Parathyroid adenoma (tissue), 2 donors: ENCODE data around the gene ATG4A.

Experiments used
- H2AFZ ChIP-seq: fragments of 300-600 bp; sonication (generic); one replicate; pipeline ENCODE4 v1.7.0; 2017; ENCODE audit warnings: antibody characterized with exemption, mild to moderate bottlenecking
- H3K27ac ChIP-seq: fragments of 300-600 bp; sonication (generic); one replicate; pipeline ENCODE4 v1.7.0; 2017
- H3K27me3 ChIP-seq: fragments of 300-600 bp; sonication (generic); one replicate; pipeline ENCODE4 v1.7.0; 2017; ENCODE audit warnings: low read length; ENCODE audit not compliant: control insufficient read depth, insufficient read depth
- H3K36me3 ChIP-seq: fragments of 300-600 bp; sonication (generic); one replicate; pipeline ENCODE4 v1.7.0; 2017; ENCODE audit warnings: low read length; ENCODE audit not compliant: control insufficient read depth, insufficient read depth
- H3K4me1 ChIP-seq: fragments of 300-600 bp; sonication (generic); one replicate; pipeline ENCODE4 v1.7.0; 2017; ENCODE audit warnings: control low read depth
- H3K4me2 ChIP-seq: fragments of 300-600 bp; sonication (generic); one replicate; pipeline ENCODE4 v1.7.0; 2017; ENCODE audit warnings: low read length
- H3K4me3 ChIP-seq: fragments of 300-600 bp; sonication (generic); one replicate; pipeline ENCODE4 v1.7.0; 2017; ENCODE audit warnings: low read depth, low read length
- H3K79me2 ChIP-seq: fragments of 300-600 bp; sonication (generic); one replicate; pipeline ENCODE4 v1.7.0; 2017; ENCODE audit warnings: control low read depth
- H3K9ac ChIP-seq: fragments of 300-600 bp; sonication (generic); one replicate; pipeline ENCODE4 v1.7.0; 2017; ENCODE audit warnings: mild to moderate bottlenecking
- H3K9me3 ChIP-seq: fragments of 300-600 bp; sonication (generic); one replicate; pipeline ENCODE4 v1.7.0; 2017; ENCODE audit warnings: low read length; ENCODE audit not compliant: control insufficient read depth
- CTCF ChIP-seq: fragments of 300-600 bp; sonication (generic); IDR thresholded peaks from one replicate; pipeline ENCODE4 v1.7.0; 2017; ENCODE audit warnings: antibody characterized with exemption, mild to moderate bottlenecking
- donor health status: primary hyperparathyroidism.

ATG4A gene

GRCh38 chrX:108114541-108114940 lies 23.0 kb downstream of the ATG4A start:
- Histone ChIP-seq H3K9ac (no peak overlapping the region), H3K9me3 (no peaks in the 10 kb centered on the region), H3K79me2 (no peaks in the 10 kb centered on the region), H2AFZ (no peak overlapping the region), H3K27me3 (no peaks in the 10 kb centered on the region), H3K4me2 (no peak overlapping the region), H3K27ac (no peak overlapping the region), H3K4me3 (no peak overlapping the region), H3K4me1 (no peaks in the 10 kb centered on the region), H3K36me3 (no peaks in the 10 kb centered on the region)
- TF ChIP-seq CTCF = no peak

- no peak overlapping the region for H2AFZ ChIP-seq
- H3K27me3 ChIP-seq = no peaks in the 10 kb centered on the region
- H3K27ac ChIP-seq = no peak overlapping the region
- H3K4me1 ChIP-seq = no peaks in the 10 kb centered on the region
- no peak overlapping the region for H3K4me2 ChIP-seq
- H3K36me3 ChIP-seq = no peaks in the 10 kb centered on the region
- no peaks in the 10 kb centered on the region for H3K79me2 ChIP-seq
- no peak for TF ChIP-seq CTCF
- H3K4me3 ChIP-seq = no peak overlapping the region
- H3K9ac ChIP-seq = no peak overlapping the region
- no peaks in the 10 kb centered on the region for H3K9me3 ChIP-seq
Observed at GRCh38 chrX:108117988-108118387, 26.4 kb downstream of the ATG4A start.

GRCh38 chrX:108121291-108121690 lies 29.7 kb downstream of the ATG4A start:
- no peaks in the 10 kb centered on the region for H3K79me2 ChIP-seq
- no peaks in the 10 kb centered on the region for H3K36me3 ChIP-seq
- H3K9ac ChIP-seq = no peak overlapping the region
- H3K4me2 ChIP-seq = no peak overlapping the region
- H3K27ac ChIP-seq = no peak overlapping the region
- H3K4me3 ChIP-seq = no peak overlapping the region
- H3K27me3 ChIP-seq = no peaks in the 10 kb centered on the region
- no peaks in the 10 kb centered on the region for H3K4me1 ChIP-seq
- no peaks in the 10 kb centered on the region for H3K9me3 ChIP-seq
- no peak overlapping the region for H2AFZ ChIP-seq
- no peak for TF ChIP-seq CTCF

- no peak for TF ChIP-seq CTCF
- Histone ChIP-seq H3K27ac (no peak overlapping the region), H3K79me2 (no peaks in the 10 kb centered on the region)
Observed at GRCh38 chrX:108122748-108123147, 31.2 kb downstream of the ATG4A start.

GRCh38 chrX:108123591-108124366 lies 32.2 kb downstream of the ATG4A start:
- Histone ChIP-seq H3K4me1 (no peaks in the 10 kb centered on the region), H2AFZ (no peak overlapping the region), H3K36me3 (no peaks in the 10 kb centered on the region), H3K27me3 (no peaks in the 10 kb centered on the region), H3K27ac (no peak overlapping the region), H3K79me2 (no peaks in the 10 kb centered on the region), H3K9me3 (no peaks in the 10 kb centered on the region), H3K9ac (no peak overlapping the region), H3K4me2 (no peak overlapping the region), H3K4me3 (no peak overlapping the region)
- TF ChIP-seq CTCF = no peak

More at GRCh38 chrX:108122748-108123147, 31.2 kb downstream of the ATG4A start:
- no peaks in the 10 kb centered on the region for H3K4me1 ChIP-seq
- H3K9ac ChIP-seq = no peak overlapping the region
- H3K36me3 ChIP-seq = no peaks in the 10 kb centered on the region
- H3K4me2 ChIP-seq = no peak overlapping the region
- no peak overlapping the region for H2AFZ ChIP-seq
- H3K4me3 ChIP-seq = no peak overlapping the region
- no peaks in the 10 kb centered on the region for H3K9me3 ChIP-seq
- H3K27me3 ChIP-seq = no peaks in the 10 kb centered on the region
